Endodermal cell (in vitro differentiated cells): Measurements from ENCODE around the gene IMMP2L. TPM values are rescaled to one million over a fixed set of nuclear protein-coding genes. Genes with fewer than 3 reads are reported as not detected.

Experiments
- DNase-seq: peaks from one replicate; pipeline ENCODE4 v3.0.0-alpha.2; 2017
- H3K27ac ChIP-seq: 2 replicates; pipeline ENCODE4 v1.5.1; 2013; ENCODE audit warnings: mild to moderate bottlenecking, low read depth, low read length, moderate library complexity
- H3K27me3 ChIP-seq: 2 replicates; pipeline ENCODE4 v1.6.1; 2013; ENCODE audit warnings: mild to moderate bottlenecking, low read length, moderate library complexity; ENCODE audit not compliant: insufficient read depth, control insufficient read depth, poor library complexity, severe bottlenecking
- H3K36me3 ChIP-seq: 2 replicates; pipeline ENCODE4 v1.7.0; 2013; ENCODE audit warnings: mild to moderate bottlenecking, low read length, moderate library complexity; ENCODE audit not compliant: control insufficient read depth, insufficient read depth
- H3K4me1 ChIP-seq: one replicate; pipeline ENCODE4 v1.7.0; 2013; ENCODE audit warnings: low read length; ENCODE audit not compliant: control insufficient read depth, insufficient read depth
- H3K4me3 ChIP-seq: 2 replicates; pipeline ENCODE4 v1.5.1; 2013; ENCODE audit warnings: mild to moderate bottlenecking, low read length, moderate library complexity
- H3K9ac ChIP-seq: 2 replicates; pipeline ENCODE4 v1.6.1; 2013; ENCODE audit warnings: mild to moderate bottlenecking, low read length, moderate library complexity; ENCODE audit not compliant: poor library complexity, severe bottlenecking; ENCODE audit errors: extremely low read depth
- H3K9me3 ChIP-seq: 2 replicates; pipeline ENCODE4 v1.6.1; 2013; ENCODE audit warnings: mild to moderate bottlenecking, low read length, moderate library complexity; ENCODE audit not compliant: control insufficient read depth
- H3K27ac Mint-ChIP-seq: 2 replicates; pipeline ENCODE4 v1.8.0; 2020; ENCODE audit warnings: mixed read lengths
- H3K27me3 Mint-ChIP-seq: 2 replicates; pipeline ENCODE4 v1.8.0; 2021; ENCODE audit warnings: mild to moderate bottlenecking, mixed read lengths; ENCODE audit not compliant: insufficient read depth
- H3K36me3 Mint-ChIP-seq: 2 replicates; pipeline ENCODE4 v1.8.0; 2020; ENCODE audit warnings: low read depth, mixed read lengths
- H3K4me1 Mint-ChIP-seq: 2 replicates; pipeline ENCODE4 v1.8.0; 2020; ENCODE audit warnings: mixed read lengths
- H3K4me3 Mint-ChIP-seq: 2 replicates; pipeline ENCODE4 v1.8.0; 2020; ENCODE audit warnings: mild to moderate bottlenecking, moderate library complexity, mixed read lengths
- H3K9me3 Mint-ChIP-seq: 2 replicates; pipeline ENCODE4 v1.8.0; 2020; ENCODE audit warnings: mild to moderate bottlenecking, mixed read lengths
- CTCF ChIP-seq: fragments of 200-600 bp; sonication (generic); conservative IDR thresholded peaks from 2 replicates; pipeline ENCODE4 v1.5.0; 2021; ENCODE audit warnings: antibody characterized with exemption, mild to moderate bottlenecking
- WGBS, 2 experiments: methylation state at CpG; one replicate each; pipeline versions ENCODE4 v1.1.5 to v1.1.7; 2013; ENCODE audit warnings: missing lambda C conversion rate in 2 of 2, mixed read lengths in 1 of 2; ENCODE audit not compliant: insufficient coverage in 1 of 2, insufficient read length in 1 of 2; 5-methylcytosine and 5-hydroxymethylcytosine counted together
- total RNA-seq, 2 donors: library from RNA; stranded (reverse); fragmentation: NEBNext Ultra II Directional in 1 of 2; extraction: Animal tissue kit (Norgen Biotek cat#: 25700) in 1 of 2; gene quantifications; 2 replicates in 1 of 2; 3 replicates in 1 of 2; pipeline ENCODE4 v1.2.1, GENCODE V29; 2021

Gene IMMP2L
- total RNA-seq, 2 donors from 2014 or later, result 17.7 to 19.4 TPM

GRCh38 chr7:111242141-111242755 lies 320.0 kb downstream of the IMMP2L start:
- no peaks in the 10 kb centered on the region for H3K9me3 ChIP-seq
- H3K4me1 Mint-ChIP-seq, result peaks cover 10% of the 10 kb centered on the region
- no peaks in the 10 kb centered on the region for H3K36me3 Mint-ChIP-seq
- DNase-seq, result no peak
- H3K27ac ChIP-seq, result no peak overlapping the region
- H3K4me1 ChIP-seq, result no peaks in the 10 kb centered on the region
- H3K4me3 Mint-ChIP-seq, result no peak overlapping the region
- no peaks in the 10 kb centered on the region for H3K36me3 ChIP-seq
- H3K27me3 Mint-ChIP-seq, result no peaks in the 10 kb centered on the region
- no peak overlapping the region for H3K9ac ChIP-seq
- TF ChIP-seq CTCF, result no peak
- H3K27ac Mint-ChIP-seq, result no peak overlapping the region
- WGBS, 2 experiments, result 74 to 90% methylated on average over 7 to 9 of the region's 9 CpGs
- H3K27me3 ChIP-seq, result no peaks in the 10 kb centered on the region
- no peaks in the 10 kb centered on the region for H3K9me3 Mint-ChIP-seq
- H3K4me3 ChIP-seq, result no peak overlapping the region

- Mint-ChIP-seq H3K36me3 (no peaks in the 10 kb centered on the region), H3K9me3 (no peaks in the 10 kb centered on the region), H3K4me1 (peaks cover 10% of the 10 kb centered on the region), H3K27me3 (peaks cover 2% of the 10 kb centered on the region), H3K27ac (no peak overlapping the region), H3K4me3 (no peak overlapping the region)
- DNase-seq, result no peak
- Histone ChIP-seq H3K9me3 (no peaks in the 10 kb centered on the region), H3K27me3 (no peaks in the 10 kb centered on the region), H3K27ac (no peak overlapping the region), H3K36me3 (no peaks in the 10 kb centered on the region), H3K9ac (no peak overlapping the region), H3K4me3 (no peak overlapping the region), H3K4me1 (no peaks in the 10 kb centered on the region)
- no peak for TF ChIP-seq CTCF
- 93 to 96% methylated on average over 4 of the region's 4 CpGs for WGBS, 2 experiments
Measured at GRCh38 chr7:111240371-111240770, 321.9 kb downstream of the IMMP2L start.

GRCh38 chr7:111239437-111239836 lies 322.9 kb downstream of the IMMP2L start:
- no peak overlapping the region for H3K27ac ChIP-seq
- no peaks in the 10 kb centered on the region for H3K36me3 ChIP-seq
- peaks cover 10% of the 10 kb centered on the region for H3K4me1 Mint-ChIP-seq
- no peak overlapping the region for H3K27ac Mint-ChIP-seq
- H3K27me3 ChIP-seq, result no peaks in the 10 kb centered on the region
- no peak for DNase-seq
- no peak for TF ChIP-seq CTCF
- WGBS, 2 experiments, result 41% methylated on average over 1 of the region's 1 CpG; no CpG with 5 or more reads in 1 of the 2 experiments
- H3K27me3 Mint-ChIP-seq, result peaks cover 2% of the 10 kb centered on the region
- H3K9ac ChIP-seq, result no peak overlapping the region
- H3K9me3 Mint-ChIP-seq, result no peaks in the 10 kb centered on the region
- H3K4me3 Mint-ChIP-seq, result no peak overlapping the region
- no peaks in the 10 kb centered on the region for H3K4me1 ChIP-seq
- no peak overlapping the region for H3K4me3 ChIP-seq
- H3K36me3 Mint-ChIP-seq, result no peaks in the 10 kb centered on the region
- no peaks in the 10 kb centered on the region for H3K9me3 ChIP-seq
